Globus pallidus (tissue), 1 donor: ENCODE measurements around the gene ZNF524.

Experiments used
- DNase-seq: peaks from one replicate; pipeline ENCODE4 v3.0.0-alpha.2; 2015; ENCODE audit warnings: low spot score

Gene ZNF524

DNA sequence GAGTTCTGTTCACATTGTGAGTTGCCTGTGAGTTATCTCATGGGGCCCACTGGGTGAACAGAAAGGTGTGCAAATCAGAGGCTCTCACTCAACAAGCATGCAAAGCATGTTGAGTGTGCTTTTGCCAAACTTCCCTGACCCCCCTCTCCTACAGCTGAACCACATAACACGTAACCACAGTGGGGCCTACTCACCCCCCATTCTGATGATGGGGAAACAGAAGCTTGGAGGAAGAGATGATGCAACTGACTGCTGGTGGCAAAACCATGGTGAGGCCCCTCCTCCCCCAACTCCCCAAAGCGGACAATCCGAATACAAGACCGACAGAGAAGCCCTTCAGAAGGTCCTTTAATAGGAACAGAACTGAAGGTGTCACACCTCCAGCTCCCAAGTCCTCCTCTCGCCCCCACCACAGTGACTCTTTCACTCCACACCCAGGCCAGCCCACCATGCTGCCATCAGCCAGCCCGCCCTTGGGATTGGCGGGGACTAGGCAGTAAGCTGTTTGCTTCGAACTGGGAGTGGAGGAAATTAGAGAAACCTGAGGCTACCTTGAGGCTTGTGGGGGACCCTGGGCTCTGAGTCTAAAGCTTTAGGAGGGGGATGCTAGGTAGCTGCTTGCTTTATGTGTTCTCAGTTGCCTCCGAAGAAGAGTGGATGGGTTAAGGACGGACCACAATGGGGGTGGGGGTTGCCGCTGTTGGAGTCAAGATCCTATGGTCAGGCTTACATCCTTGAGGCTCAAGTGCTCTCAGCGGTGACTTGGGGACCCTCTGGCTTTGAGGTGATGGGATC is 20.5 kb downstream of the ZNF524 start:
- DNase-seq: no peak

- no peak for DNase-seq
Measured at GRCh38 chr19:55621205-55621672, 21.2 kb downstream of the ZNF524 start.

- DNase-seq: no peak
Measured at GRCh38 chr19:55621673-55622231, 21.7 kb downstream of the ZNF524 start.

DNA sequence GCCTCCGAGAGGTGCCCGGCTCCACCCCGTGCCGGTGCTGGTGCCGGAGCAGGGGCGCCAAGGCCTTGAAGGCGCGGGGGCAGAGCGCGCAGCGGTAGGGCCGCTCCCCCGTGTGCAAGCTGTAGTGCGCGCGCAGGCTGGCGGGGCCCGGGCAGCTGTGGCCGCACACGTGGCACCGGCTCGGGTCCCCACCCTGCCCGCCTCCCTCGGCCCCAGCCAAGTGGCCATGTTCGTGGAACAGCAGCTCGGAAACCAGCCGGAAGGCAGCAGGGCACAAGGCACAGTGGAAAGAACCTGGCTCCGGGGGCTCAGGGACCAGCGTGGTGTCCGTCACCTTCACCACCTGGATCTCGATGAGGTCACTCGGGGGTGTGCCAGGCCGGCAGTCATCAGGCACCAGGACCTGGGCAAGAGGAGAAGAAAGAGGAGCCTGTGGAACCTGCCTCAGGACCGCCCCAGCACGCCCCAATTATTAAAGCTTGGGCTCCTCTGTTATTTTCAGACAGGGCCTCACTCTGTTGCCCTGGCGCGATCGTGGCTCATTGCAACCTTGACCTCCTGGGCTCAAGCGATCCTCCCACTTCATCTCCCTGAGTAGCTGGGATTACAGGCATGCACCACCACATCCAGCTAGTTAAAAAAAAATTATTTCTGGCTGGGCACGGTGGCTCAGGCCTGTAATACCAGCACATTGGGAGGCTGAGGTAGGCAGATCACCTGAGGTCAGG is 22.3 kb downstream of the ZNF524 start:
- DNase-seq: no peak

GRCh38 chr19:55623130-55623529 is 23.0 kb downstream of the ZNF524 start:
- no peak for DNase-seq

GRCh38 chr19:55623561-55623960 is 23.5 kb downstream of the ZNF524 start:
- DNase-seq: no peak

- peak; percentile 88 for DNase-seq
Measured at GRCh38 chr19:55624109-55625003, 24.3 kb downstream of the ZNF524 start, which contains the start of gene ZNF784. ZNF784 (minus strand) TSS chr19:55624566; CDS start chr19:55624561, 5 bp downstream.

DNA sequence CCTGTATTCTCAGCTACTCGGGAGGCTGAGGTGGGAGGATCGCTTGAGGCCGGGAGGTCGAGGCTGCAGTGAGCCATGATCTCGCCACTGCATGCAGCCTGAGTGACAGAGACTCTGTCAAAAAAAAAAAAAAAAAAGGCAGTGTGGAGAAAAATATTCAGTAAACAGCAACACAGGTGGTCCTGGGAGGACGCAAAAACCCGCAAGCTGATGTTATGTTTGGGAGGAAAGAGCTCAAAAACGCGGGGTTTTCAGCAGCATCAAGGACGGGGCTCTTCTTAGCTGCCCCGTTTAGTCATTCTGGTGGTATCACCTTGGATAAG is 24.9 kb downstream of the ZNF524 start:
- no peak for DNase-seq

GRCh38 chr19:55626350-55626749 is 26.3 kb downstream of the ZNF524 start:
- no peak for DNase-seq

- peak; percentile 90 for DNase-seq
Measured at GRCh38 chr19:55632463-55632834, 32.4 kb downstream of the ZNF524 start.

DNA sequence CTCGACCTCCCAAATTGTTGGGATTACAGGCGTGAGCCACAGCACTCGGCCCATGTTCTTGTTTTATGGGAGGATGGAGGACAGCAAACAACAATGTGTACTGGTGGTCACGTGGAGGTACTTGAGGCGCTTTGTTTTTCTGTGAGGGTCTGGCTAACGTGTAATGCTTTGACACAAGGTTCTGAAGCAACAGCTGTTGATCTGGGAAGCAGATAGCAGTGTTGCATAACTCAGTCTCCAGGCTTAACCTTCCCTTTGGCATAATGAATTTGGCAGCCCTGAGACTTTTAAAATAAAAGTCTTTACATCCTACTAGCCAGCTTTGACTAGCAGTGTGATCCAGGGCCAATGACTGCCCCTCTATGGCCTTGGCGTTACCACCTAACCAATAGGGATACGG is 33.8 kb downstream of the ZNF524 start:
- no peak for DNase-seq

DNA sequence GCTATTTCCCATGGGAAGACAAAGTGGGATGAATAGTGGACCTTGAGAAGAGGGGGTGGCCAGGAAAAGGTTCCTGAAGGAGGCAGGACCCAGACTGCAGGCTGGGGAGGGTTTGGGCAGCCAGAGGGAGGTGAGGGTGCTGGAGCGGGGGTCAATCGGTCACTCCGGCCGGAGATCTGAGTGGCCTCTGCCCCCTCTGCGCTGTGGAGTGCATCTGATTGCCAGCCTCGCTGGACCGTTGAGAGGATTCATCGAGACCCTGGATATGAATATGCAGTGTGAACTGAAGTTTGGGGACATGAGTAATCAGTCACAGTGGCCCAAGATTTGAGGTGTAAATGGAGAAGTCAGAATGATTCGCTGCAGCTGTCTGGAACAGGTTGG is 35.2 kb downstream of the ZNF524 start:
- no peak for DNase-seq

DNA sequence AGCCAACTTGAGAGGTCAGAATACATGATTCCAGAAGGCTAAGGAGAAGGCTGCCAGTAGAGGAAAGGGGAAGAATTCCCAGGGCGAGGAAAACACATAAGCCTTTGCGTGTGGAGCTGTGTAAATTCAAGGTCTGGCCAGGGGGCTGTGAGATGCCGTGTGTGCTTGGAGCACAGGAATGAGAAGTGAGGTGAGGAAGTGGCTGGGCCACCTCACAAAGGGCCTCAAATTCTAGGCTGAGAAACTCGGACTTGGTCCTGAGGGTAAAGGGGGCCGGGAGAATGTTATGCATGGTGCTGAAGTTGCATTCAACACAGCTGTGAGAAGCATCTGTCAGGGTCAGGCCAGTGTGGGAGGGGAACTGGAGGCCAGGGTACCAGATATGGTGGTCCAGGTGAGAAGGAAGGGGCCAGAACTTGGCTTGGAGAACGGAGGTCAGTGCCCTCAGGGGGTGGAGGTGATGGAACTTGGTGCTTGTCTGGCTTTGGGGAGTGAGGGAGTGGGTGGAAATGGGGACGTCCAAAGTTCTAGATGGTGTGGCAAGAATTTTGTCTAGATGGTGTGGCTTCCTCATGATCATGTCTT is 35.9 kb downstream of the ZNF524 start:
- DNase-seq: no peak

- DNase-seq: no peak
Measured at GRCh38 chr19:55636723-55637122, 36.6 kb downstream of the ZNF524 start.

GRCh38 chr19:55637534-55637933 is 37.4 kb downstream of the ZNF524 start:
- no peak for DNase-seq

DNA sequence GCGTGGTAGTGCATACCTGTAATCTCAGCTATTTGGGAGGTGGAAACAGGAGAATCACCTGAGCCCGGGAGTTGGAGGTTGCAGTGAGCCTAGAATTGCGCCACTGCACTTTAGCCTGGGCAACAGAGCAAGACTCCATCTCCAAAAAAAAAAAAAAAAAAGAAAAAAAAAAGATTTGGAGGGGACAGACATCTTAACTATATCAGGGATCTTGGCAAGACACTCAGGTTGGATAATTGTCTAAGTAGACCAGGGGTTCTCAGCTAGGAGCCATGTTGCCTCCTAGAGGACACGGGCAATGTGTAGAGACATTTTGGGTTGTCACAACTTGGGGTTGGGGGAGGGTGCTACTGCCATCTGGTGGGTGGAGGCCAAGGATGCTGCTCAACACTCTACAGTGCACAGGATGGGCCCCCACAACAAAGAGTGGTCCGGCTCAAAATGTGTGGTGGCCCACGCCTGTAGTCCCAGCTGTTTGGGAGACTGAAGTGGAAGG is 38.8 kb downstream of the ZNF524 start:
- no peak for DNase-seq

DNA sequence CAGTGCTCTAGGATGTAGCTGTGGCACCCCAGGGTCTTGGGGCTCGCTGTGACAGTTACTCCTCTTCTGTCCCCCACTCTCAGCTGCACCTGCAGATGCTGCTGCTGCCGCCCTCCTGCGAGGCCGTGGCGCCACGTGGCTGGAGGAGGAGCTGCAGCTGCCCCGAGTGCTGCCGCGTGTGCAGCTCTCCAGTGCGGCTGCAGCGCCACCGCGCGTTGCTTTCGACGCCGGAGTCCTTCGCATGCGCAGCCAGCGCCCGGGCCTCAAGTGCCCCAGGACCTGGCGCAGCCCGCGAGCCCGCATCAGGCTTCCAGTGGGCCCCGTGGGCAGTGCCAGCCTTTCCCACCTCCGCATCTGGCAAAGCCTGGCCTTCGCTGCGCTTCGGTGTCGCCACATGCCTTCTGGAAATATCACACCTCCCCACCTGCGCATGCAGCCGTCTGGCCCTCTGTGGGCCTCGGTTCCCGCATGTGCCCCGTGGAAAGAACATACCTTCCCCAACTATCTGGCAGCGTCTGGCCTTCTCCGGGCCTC is 40.0 kb downstream of the ZNF524 start:
- DNase-seq: peak; percentile 46

- peak; percentile 48 for DNase-seq
Measured at GRCh38 chr19:55640577-55641425, 40.7 kb downstream of the ZNF524 start, which contains the start of gene ZNF580. ZNF580 (plus strand) TSS chr19:55641002; CDS start chr19:55642509, 1,507 bp downstream.

DNA sequence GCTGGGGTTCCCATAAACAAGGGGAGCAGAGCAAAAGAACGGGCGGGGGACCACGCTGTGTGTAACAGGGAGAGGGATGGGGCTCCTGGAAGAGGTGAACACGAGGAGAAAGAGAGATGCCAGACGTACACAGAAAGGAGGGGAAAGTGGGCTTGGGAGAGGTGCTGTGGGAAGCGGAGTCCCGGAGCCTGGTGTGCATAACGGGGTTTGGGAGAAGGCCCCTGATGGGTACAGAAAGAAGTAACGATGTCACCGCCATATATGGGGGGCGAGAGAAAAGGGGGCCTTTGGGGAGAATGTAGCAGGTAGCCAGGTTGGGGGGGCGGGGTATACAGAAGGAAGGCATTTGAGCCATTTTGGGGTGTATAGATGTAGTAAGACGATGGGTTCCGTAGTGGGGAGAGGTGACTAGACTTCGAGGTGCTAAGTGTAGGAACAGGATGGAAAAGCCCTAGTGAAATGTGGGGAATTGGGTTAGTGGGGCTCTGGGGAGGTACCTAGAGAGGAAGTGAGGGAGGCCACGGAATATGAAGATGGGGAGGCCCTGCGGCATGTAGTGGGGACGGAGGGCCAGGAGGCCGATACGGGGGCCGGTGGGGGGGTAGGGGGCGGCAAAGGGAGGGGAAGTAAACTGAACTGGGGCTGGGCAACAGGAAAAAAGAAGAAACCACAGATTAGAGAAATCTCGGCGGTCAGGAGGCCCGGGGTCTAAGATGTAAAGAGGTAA is 41.5 kb downstream of the ZNF524 start:
- DNase-seq: no peak
